GM23338 (cell line): ENCODE results near the gene COL25A1. TPM values are rescaled to one million over a fixed set of nuclear protein-coding genes. Genes with fewer than 3 reads are reported as not detected.

ENCODE experiments used
- ATAC-seq: fragments of 200-7000 bp; cut with Tn5 transposase; 3 replicates; pipeline ENCODE4 v1.9.1; 2020
- DNase-seq: peaks from one replicate; pipeline ENCODE4 v3.0.0-alpha.2; 2015; ENCODE audit warnings: low spot score
- H2AFZ ChIP-seq: fragments of 200-600 bp; sonication (generic); 2 replicates; pipeline ENCODE4 v1.8.0; 2016; ENCODE audit warnings: antibody characterized with exemption, mild to moderate bottlenecking, moderate library complexity
- H3F3A ChIP-seq: fragments of 200-600 bp; sonication (generic); replicated peaks from 2 replicates; pipeline ENCODE4 v1.8.0; 2017; ENCODE audit warnings: antibody characterized with exemption, mixed run types, low read depth
- H3K27ac ChIP-seq: fragments of 200-600 bp; sonication (generic); 2 replicates; pipeline ENCODE4 v1.6.1; 2016; ENCODE audit warnings: low read depth
- H3K27me3 ChIP-seq: fragments of 200-600 bp; sonication (generic); 2 replicates; pipeline ENCODE4 v1.8.0; 2016; ENCODE audit warnings: mild to moderate bottlenecking, mixed run types, moderate library complexity; ENCODE audit not compliant: insufficient read depth
- H3K36me3 ChIP-seq: fragments of 200-600 bp; sonication (generic); 2 replicates; pipeline ENCODE4 v1.8.0; 2016; ENCODE audit warnings: mild to moderate bottlenecking; ENCODE audit not compliant: insufficient read depth
- H3K4me1 ChIP-seq: fragments of 200-600 bp; sonication (generic); 2 replicates; pipeline ENCODE4 v1.8.0; 2016; ENCODE audit warnings: mild to moderate bottlenecking, moderate library complexity; ENCODE audit not compliant: insufficient read depth
- H3K4me2 ChIP-seq: fragments of 200-600 bp; sonication (generic); 2 replicates; pipeline ENCODE4 v1.7.1; 2017; ENCODE audit warnings: mixed run types
- H3K4me3 ChIP-seq: fragments of 200-600 bp; sonication (generic); 2 replicates; pipeline ENCODE4 v1.6.1; 2016; ENCODE audit warnings: mixed run types
- H3K79me2 ChIP-seq: fragments of 200-600 bp; sonication (generic); replicated peaks from 2 replicates; pipeline ENCODE4 v1.8.0; 2017; ENCODE audit warnings: mild to moderate bottlenecking; ENCODE audit not compliant: insufficient read depth
- H3K9me2 ChIP-seq: fragments of 200-600 bp; sonication (generic); 2 replicates; pipeline ENCODE4 v1.8.0; 2017; ENCODE audit not compliant: insufficient read depth
- H4K20me1 ChIP-seq: fragments of 200-600 bp; sonication (generic); replicated peaks from 2 replicates; pipeline ENCODE4 v1.8.0; 2017; ENCODE audit warnings: mild to moderate bottlenecking; ENCODE audit not compliant: insufficient read depth
- H3K27ac Mint-ChIP-seq: 2 replicates; pipeline ENCODE4 v1.8.0; 2020; ENCODE audit warnings: inconsistent platforms, mild to moderate bottlenecking, moderate library complexity, mixed read lengths
- H3K27me3 Mint-ChIP-seq: 3 replicates; pipeline ENCODE4 v1.8.0; 2022; ENCODE audit warnings: low read depth, mild to moderate bottlenecking, moderate library complexity, mixed read lengths, inconsistent platforms; ENCODE audit not compliant: insufficient read depth, poor library complexity
- H3K36me3 Mint-ChIP-seq: 3 replicates; pipeline ENCODE4 v1.8.0; 2021; ENCODE audit warnings: low read depth, mild to moderate bottlenecking, inconsistent platforms, moderate library complexity, mixed read lengths
- H3K4me1 Mint-ChIP-seq: 3 replicates; pipeline ENCODE4 v1.8.0; 2020; ENCODE audit warnings: mild to moderate bottlenecking, inconsistent platforms, mixed read lengths
- H3K4me3 Mint-ChIP-seq: 3 replicates; pipeline ENCODE4 v1.8.0; 2021; ENCODE audit warnings: moderate library complexity, mild to moderate bottlenecking, inconsistent platforms, mixed read lengths
- H3K9me3 Mint-ChIP-seq: 3 replicates; pipeline ENCODE4 v1.8.0; 2020; ENCODE audit warnings: moderate library complexity, mild to moderate bottlenecking, inconsistent platforms, mixed read lengths
- CREB1 ChIP-seq: fragments of 250-450 bp; sonication (Bioruptor Pico); IDR thresholded peaks from 2 replicates; pipeline ENCODE4 v1.5.0; 2020; ENCODE audit warnings: low read depth, mild to moderate bottlenecking, moderate library complexity
- EZH2phosphoT487 ChIP-seq: fragments of 200-600 bp; sonication (generic); IDR thresholded peaks from one replicate; pipeline ENCODE4 v1.8.1; 2018; ENCODE audit warnings: antibody characterized with exemption; ENCODE audit not compliant: unreplicated experiment
- JUNB ChIP-seq: IDR thresholded peaks from one replicate; pipeline ENCODE4 v1.6.1; 2016; ENCODE audit warnings: antibody characterized with exemption; ENCODE audit not compliant: unreplicated experiment
- POLR2AphosphoS5 ChIP-seq: IDR thresholded peaks from 2 replicates; pipeline ENCODE4 v1.6.1; 2016; ENCODE audit warnings: antibody characterized with exemption, low read depth
- STAT1 ChIP-seq: IDR thresholded peaks from one replicate; pipeline ENCODE4 v1.6.1; 2016; ENCODE audit warnings: antibody characterized with exemption; ENCODE audit not compliant: unreplicated experiment
- ZNF114 ChIP-seq: fragments of 250-450 bp; sonication (Bioruptor Pico); IDR thresholded peaks from 2 replicates; pipeline ENCODE4 v1.5.0; 2020; ENCODE audit warnings: mild to moderate bottlenecking, moderate library complexity
- ZNF331 ChIP-seq: fragments of 250-450 bp; sonication (Bioruptor Pico); IDR thresholded peaks from 2 replicates; pipeline ENCODE4 v1.5.0; 2020; ENCODE audit warnings: low read depth, mild to moderate bottlenecking, moderate library complexity
- polyA plus RNA-seq: library from polyadenylated mRNA; unstranded; fragments of >200 nt; fragmentation: Nextera tagmentation; extraction: Ambion mirVana; gene quantifications from 2 replicates; pipeline ENCODE4 v1.2.1, GENCODE V29; 2016
- total RNA-seq: library from RNA; depleted of rRNA; stranded (reverse); fragments of >200 nt; shearing (Covaris generic); gene quantifications from 2 replicates; pipeline ENCODE4 v1.2.3, GENCODE V29; 2014
- TF ChIP-seq, protein P1 (sequence below), 2 experiments: fragments of 200-600 bp in 1 of 2; sonication (generic) in 1 of 2; conservative IDR thresholded peaks; 2 replicates each; pipeline versions ENCODE4 v1.5.1 to v1.6.1; 2016 to 2017; ENCODE audit warnings: antibody characterized with exemption in 2 of 2, low read depth in 2 of 2, mild to moderate bottlenecking in 2 of 2, moderate library complexity in 1 of 2
- TF ChIP-seq, protein P2 (sequence below): IDR thresholded peaks from 2 replicates; pipeline ENCODE4 v1.6.1; 2016; ENCODE audit warnings: antibody characterized with exemption
- TF ChIP-seq, protein P3 (sequence below): fragments of 250-450 bp; sonication (Bioruptor Pico); IDR thresholded peaks from 2 replicates; pipeline ENCODE4 v1.5.0; 2020; ENCODE audit warnings: mild to moderate bottlenecking, moderate library complexity
- TF ChIP-seq, protein P4 (sequence below): IDR thresholded peaks from one replicate; pipeline ENCODE4 v1.6.1; 2018; ENCODE audit warnings: antibody characterized with exemption; ENCODE audit not compliant: unreplicated experiment

Gene COL25A1
- total and polyA plus RNA-seq, 2 experiments from 2014 or later, result 3.9 to 5.6 TPM

DNA sequence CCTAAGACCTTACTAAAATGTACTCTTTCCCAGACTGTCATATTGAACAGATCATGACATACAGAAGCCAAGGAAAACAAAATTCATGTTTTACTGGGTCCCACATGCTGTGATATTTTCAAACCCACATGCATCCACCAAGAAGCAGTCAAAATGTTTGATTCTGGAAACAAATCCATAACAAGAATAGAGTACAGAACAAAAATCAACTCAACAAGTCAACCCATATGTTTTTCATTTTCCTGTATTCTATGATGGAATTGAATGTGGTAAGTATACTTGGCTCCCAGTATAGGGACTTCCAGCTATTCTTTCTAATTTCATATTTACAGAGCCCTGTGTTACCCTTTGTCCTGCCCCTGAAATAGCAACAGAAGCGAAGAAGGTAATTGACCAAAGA lies 106.8 kb downstream of the COL25A1 start (continued):
- TF ChIP-seq, protein P1, sequence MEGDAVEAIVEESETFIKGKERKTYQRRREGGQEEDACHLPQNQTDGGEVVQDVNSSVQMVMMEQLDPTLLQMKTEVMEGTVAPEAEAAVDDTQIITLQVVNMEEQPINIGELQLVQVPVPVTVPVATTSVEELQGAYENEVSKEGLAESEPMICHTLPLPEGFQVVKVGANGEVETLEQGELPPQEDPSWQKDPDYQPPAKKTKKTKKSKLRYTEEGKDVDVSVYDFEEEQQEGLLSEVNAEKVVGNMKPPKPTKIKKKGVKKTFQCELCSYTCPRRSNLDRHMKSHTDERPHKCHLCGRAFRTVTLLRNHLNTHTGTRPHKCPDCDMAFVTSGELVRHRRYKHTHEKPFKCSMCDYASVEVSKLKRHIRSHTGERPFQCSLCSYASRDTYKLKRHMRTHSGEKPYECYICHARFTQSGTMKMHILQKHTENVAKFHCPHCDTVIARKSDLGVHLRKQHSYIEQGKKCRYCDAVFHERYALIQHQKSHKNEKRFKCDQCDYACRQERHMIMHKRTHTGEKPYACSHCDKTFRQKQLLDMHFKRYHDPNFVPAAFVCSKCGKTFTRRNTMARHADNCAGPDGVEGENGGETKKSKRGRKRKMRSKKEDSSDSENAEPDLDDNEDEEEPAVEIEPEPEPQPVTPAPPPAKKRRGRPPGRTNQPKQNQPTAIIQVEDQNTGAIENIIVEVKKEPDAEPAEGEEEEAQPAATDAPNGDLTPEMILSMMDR (conservative IDR thresholded peaks at IDR 0.05; ENCODE audit: low read depth in 2 of 2), result no peak

DNA sequence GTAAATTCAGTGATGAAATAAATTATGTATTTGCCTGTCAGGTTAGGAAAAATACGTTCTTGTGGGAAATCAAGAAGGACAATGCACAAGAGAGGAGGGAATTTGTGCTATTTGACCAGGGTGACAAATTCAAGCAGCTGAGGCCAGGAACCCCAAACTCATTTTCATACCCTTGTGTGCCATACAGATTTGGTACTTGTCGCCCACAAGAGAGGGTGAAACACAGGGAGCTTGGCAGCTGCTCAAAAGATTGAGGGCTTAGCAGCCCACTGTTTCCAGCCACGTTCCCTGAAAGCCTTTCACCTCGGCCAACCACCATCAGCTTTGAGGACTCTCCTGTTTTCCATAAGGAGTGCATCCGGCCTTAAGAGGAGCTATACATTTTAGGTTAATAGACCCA lies 111.2 kb downstream of the COL25A1 start:
- no peak overlapping the region for H3K27ac Mint-ChIP-seq

More for the DNA sequence above, 111.2 kb downstream of the COL25A1 start:
- Histone ChIP-seq H3K27me3 (no peaks in the 10 kb centered on the region), H2AFZ (no peak overlapping the region), H3K4me2 (no peak overlapping the region), H3K4me1 (peaks cover 20% of the 10 kb centered on the region), H3F3A (no peaks in the 10 kb centered on the region), H3K9me2 (no peaks in the 10 kb centered on the region), H4K20me1 (no peaks in the 10 kb centered on the region), H3K27ac (no peak overlapping the region), H3K79me2 (no peaks in the 10 kb centered on the region), H3K36me3 (no peaks in the 10 kb centered on the region), H3K4me3 (no peak overlapping the region)
- Mint-ChIP-seq H3K4me1 (peaks cover 24% of the 10 kb centered on the region), H3K36me3 (no peaks in the 10 kb centered on the region), H3K4me3 (no peak overlapping the region), H3K27me3 (no peaks in the 10 kb centered on the region), H3K9me3 (no peaks in the 10 kb centered on the region; the same call in 2 of the 3 replicates)
- DNase-seq, result no peak
- ATAC-seq, result no peak
- TF ChIP-seq POLR2AphosphoS5 (no peak), JUNB (no peak), STAT1 (no peak), ZNF114 (CRISPR knock-in tag) (no peak), EZH2phosphoT487 (no peak), CREB1 (CRISPR knock-in tag) (no peak), ZNF331 (CRISPR knock-in tag) (no peak)
- TF ChIP-seq, protein P1 (conservative IDR thresholded peaks at IDR 0.05; ENCODE audit: low read depth in 2 of 2), result no peak
- TF ChIP-seq, protein P2, sequence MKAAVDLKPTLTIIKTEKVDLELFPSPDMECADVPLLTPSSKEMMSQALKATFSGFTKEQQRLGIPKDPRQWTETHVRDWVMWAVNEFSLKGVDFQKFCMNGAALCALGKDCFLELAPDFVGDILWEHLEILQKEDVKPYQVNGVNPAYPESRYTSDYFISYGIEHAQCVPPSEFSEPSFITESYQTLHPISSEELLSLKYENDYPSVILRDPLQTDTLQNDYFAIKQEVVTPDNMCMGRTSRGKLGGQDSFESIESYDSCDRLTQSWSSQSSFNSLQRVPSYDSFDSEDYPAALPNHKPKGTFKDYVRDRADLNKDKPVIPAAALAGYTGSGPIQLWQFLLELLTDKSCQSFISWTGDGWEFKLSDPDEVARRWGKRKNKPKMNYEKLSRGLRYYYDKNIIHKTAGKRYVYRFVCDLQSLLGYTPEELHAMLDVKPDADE, result no peak
- TF ChIP-seq, protein P3, sequence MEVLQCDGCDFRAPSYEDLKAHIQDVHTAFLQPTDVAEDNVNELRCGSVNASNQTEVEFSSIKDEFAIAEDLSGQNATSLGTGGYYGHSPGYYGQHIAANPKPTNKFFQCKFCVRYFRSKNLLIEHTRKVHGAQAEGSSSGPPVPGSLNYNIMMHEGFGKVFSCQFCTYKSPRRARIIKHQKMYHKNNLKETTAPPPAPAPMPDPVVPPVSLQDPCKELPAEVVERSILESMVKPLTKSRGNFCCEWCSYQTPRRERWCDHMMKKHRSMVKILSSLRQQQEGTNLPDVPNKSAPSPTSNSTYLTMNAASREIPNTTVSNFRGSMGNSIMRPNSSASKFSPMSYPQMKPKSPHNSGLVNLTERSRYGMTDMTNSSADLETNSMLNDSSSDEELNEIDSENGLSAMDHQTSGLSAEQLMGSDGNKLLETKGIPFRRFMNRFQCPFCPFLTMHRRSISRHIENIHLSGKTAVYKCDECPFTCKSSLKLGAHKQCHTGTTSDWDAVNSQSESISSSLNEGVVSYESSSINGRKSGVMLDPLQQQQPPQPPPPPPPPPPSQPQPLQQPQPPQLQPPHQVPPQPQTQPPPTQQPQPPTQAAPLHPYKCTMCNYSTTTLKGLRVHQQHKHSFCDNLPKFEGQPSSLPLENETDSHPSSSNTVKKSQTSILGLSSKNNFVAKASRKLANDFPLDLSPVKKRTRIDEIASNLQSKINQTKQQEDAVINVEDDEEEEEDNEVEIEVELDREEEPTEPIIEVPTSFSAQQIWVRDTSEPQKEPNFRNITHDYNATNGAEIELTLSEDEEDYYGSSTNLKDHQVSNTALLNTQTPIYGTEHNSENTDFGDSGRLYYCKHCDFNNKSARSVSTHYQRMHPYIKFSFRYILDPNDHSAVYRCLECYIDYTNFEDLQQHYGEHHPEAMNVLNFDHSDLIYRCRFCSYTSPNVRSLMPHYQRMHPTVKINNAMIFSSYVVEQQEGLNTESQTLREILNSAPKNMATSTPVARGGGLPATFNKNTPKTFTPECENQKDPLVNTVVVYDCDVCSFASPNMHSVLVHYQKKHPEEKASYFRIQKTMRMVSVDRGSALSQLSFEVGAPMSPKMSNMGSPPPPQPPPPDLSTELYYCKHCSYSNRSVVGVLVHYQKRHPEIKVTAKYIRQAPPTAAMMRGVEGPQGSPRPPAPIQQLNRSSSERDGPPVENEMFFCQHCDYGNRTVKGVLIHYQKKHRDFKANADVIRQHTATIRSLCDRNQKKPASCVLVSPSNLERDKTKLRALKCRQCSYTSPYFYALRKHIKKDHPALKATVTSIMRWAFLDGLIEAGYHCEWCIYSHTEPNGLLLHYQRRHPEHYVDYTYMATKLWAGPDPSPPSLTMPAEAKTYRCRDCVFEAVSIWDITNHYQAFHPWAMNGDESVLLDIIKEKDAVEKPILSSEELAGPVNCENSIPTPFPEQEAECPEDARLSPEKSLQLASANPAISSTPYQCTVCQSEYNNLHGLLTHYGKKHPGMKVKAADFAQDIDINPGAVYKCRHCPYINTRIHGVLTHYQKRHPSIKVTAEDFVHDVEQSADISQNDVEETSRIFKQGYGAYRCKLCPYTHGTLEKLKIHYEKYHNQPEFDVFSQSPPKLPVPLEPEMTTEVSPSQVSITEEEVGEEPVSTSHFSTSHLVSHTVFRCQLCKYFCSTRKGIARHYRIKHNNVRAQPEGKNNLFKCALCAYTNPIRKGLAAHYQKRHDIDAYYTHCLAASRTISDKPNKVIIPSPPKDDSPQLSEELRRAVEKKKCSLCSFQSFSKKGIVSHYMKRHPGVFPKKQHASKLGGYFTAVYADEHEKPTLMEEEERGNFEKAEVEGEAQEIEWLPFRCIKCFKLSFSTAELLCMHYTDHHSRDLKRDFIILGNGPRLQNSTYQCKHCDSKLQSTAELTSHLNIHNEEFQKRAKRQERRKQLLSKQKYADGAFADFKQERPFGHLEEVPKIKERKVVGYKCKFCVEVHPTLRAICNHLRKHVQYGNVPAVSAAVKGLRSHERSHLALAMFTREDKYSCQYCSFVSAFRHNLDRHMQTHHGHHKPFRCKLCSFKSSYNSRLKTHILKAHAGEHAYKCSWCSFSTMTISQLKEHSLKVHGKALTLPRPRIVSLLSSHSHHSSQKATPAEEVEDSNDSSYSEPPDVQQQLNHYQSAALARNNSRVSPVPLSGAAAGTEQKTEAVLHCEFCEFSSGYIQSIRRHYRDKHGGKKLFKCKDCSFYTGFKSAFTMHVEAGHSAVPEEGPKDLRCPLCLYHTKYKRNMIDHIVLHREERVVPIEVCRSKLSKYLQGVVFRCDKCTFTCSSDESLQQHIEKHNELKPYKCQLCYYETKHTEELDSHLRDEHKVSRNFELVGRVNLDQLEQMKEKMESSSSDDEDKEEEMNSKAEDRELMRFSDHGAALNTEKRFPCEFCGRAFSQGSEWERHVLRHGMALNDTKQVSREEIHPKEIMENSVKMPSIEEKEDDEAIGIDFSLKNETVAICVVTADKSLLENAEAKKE (CRISPR knock-in tag), result no peak
- TF ChIP-seq, protein P4, sequence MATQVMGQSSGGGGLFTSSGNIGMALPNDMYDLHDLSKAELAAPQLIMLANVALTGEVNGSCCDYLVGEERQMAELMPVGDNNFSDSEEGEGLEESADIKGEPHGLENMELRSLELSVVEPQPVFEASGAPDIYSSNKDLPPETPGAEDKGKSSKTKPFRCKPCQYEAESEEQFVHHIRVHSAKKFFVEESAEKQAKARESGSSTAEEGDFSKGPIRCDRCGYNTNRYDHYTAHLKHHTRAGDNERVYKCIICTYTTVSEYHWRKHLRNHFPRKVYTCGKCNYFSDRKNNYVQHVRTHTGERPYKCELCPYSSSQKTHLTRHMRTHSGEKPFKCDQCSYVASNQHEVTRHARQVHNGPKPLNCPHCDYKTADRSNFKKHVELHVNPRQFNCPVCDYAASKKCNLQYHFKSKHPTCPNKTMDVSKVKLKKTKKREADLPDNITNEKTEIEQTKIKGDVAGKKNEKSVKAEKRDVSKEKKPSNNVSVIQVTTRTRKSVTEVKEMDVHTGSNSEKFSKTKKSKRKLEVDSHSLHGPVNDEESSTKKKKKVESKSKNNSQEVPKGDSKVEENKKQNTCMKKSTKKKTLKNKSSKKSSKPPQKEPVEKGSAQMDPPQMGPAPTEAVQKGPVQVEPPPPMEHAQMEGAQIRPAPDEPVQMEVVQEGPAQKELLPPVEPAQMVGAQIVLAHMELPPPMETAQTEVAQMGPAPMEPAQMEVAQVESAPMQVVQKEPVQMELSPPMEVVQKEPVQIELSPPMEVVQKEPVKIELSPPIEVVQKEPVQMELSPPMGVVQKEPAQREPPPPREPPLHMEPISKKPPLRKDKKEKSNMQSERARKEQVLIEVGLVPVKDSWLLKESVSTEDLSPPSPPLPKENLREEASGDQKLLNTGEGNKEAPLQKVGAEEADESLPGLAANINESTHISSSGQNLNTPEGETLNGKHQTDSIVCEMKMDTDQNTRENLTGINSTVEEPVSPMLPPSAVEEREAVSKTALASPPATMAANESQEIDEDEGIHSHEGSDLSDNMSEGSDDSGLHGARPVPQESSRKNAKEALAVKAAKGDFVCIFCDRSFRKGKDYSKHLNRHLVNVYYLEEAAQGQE, result no peak
